IPS-18c (cell line): ENCODE data around the gene LUZP1.

Experiments used
- H3K4me3 ChIP-seq: 2 replicates; pipeline ENCODE4 v1.7.0; 2013; ENCODE audit warnings: low read depth, mild to moderate bottlenecking, low read length, moderate library complexity; ENCODE audit not compliant: insufficient read depth
- H3K9me3 ChIP-seq: one replicate; pipeline ENCODE4 v1.6.1; 2013; ENCODE audit warnings: mild to moderate bottlenecking, low read length, moderate library complexity; ENCODE audit not compliant: control insufficient read depth, insufficient read depth

LUZP1 gene

DNA sequence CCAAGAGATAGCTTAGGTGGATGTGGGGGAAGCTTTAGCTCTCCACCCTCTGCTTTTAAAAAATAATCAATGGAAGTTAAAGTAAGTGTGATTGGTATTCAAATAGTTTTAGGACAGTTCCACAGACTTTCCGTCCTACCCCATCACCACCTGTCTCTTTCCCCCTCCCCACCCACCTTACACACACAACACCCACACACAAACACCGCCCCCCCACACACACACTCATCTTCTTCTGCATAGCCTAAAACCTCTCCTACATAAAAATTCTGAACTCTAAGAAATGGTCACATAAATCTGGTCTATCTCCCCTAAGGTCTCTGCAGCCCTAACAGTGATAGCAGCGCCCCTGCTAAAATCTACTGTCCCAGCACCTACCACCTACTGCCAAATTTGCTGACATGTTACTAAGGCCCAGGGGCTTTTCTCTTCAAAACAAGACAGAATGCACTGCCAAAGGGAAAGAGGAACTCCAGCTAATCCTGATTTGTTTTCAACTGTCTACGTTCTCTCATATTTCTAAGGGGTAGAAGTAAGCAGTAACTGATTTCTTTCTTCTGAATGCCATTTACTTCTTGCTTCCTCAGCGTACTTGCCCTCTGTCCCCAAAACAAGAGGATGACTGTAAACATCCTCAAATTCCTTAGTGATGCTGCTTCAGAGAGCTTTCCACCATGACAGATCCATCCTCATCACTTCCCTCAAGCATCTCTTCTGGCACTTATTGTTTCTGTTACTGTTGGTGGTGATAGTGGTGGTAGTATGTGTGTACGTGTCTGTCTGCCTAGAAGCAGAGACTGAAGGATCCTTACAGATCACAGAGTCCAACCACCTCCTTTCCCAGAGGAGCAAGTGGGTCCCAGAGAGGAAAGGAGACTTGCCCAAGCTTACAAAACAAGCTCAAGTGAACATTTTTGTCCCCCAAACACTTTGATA is 56.8 kb downstream of the LUZP1 start:
- no peaks in the 10 kb centered on the region for H3K9me3 ChIP-seq

DNA sequence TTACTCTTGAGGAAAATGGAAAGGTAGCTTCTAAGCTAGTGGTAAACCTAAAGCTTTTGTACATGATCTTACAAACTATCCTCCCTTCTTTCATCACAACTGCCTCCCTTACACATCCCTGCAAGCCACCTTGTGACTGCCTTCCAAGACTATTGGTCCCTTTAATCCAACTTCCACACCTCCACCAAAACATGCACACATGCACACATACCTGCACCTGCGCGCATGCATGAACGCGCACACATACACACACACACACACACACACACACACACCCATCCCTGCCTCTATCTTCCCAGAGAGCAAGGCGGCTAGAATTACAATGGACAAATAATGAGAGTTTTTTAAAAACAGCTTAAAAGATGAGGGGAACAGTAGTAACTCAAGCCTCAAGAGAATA is 58.3 kb downstream of the LUZP1 start:
- no peaks in the 10 kb centered on the region for H3K9me3 ChIP-seq

More for the DNA sequence above, 56.8 kb downstream of the LUZP1 start:
- H3K4me3 ChIP-seq, result no peak overlapping the region

DNA sequence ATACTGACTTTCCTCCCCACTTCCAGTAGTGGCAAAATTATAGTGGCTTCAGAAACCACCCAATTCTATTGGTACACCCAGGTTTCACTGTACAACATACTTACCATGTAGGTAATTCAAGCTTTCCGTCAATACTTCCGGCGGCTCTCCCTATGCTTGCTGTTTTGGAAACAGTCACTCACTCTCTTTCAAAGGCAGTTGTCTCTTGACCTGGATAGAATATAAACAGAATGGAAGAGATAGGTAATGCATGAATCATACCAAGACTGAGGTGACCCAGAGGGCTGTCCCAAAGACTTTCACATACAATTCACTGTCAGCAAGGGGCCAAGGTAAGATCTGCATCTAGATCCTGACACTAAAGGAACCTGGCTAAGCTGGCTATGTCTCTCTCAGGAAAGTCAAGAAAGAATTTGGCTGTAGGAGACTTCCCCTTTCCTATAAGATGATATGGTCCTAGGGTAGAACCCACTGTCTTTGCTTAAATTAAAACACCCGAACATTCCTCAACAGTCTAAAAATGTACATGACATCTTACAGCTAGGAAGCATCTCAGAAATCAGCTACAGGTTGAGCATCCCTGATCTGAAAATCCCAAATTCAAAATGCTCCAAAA is 59.6 kb downstream of the LUZP1 start:
- Histone ChIP-seq H3K9me3 (no peaks in the 10 kb centered on the region), H3K4me3 (no peak overlapping the region)

More for the DNA sequence above, 58.3 kb downstream of the LUZP1 start:
- no peak overlapping the region for H3K4me3 ChIP-seq

DNA sequence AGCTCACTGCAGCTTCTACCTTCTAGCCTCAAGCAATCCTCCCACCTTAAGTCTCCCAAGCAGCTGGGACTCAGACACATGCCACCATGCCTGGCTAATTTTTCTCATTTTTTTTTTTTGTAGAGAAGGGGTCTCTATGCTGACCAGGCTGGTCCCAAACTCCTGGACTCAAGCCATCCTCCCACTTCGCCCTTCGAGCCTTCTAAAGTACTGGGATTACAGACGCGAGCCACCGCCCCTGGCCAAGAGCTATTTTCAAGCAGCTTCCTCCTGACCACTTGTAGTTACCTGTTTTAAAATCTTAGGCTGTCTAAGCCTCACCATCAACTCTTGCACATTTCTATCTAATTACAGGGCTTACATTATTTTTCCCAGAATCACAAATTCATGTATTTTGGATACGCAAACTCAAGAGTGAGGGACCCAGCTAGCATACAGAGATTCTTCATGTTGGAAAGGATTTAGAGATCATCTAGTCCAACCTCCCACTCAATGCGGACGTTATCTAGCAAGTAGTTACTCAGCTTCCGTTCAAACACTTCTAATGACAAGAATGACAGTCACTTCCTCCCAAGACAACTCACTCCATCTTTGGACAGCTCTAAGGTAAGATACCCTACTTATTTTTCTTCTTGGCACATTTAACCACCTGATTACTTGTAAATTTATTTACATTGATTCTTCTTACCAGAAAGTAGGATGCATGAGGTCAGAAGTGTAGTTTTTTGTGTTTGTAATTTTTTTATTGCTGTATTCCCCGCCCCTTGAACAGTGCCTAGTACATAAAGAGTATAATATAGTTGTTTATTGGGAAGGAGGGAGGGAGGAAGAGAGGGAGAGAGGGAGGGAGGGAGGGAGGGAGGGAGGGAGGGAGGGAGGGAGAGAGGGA is 65.4 kb downstream of the LUZP1 start:
- Histone ChIP-seq H3K9me3 (no peaks in the 10 kb centered on the region), H3K4me3 (no peak overlapping the region)

DNA sequence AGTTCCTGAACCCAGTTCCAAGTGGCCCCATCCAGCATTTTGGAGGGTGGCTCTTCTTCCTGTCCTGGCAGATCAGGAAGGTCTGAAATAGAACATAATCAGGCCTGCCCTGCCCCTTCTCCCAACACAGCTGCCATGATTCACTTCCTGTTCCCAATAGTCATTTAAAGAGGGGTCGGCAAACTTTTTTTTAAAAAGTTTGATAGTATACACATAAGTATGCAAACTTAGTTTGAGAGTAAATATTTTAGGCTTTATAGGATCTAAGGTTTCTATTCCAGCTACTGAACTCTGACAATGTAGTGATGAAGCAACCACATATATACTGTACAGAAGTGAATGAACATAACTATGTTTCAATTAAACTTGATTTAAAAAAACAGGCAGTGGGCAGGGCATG is 66.4 kb downstream of the LUZP1 start:
- Histone ChIP-seq H3K9me3 (no peaks in the 10 kb centered on the region), H3K4me3 (no peak overlapping the region)

DNA sequence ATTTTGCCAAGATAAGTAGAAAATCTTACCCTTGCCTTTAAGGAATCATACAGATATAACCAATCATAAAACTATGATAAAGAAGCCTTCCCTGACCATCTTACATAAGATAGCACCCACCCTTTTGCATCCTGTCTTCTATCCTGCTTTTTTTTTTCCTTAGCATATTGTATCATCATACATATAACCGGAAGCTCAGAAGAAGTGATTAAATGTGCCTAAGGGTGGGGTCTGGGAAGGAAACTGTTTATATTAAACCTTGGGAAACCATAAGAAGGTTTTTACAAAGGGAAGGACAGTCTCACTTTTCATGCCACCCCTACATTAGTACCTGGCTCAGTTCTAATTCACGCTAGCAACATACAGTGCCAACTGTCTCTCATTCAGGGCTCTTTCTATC is 66.8 kb downstream of the LUZP1 start:
- H3K4me3 ChIP-seq, result no peak overlapping the region
- H3K9me3 ChIP-seq, result no peaks in the 10 kb centered on the region

DNA sequence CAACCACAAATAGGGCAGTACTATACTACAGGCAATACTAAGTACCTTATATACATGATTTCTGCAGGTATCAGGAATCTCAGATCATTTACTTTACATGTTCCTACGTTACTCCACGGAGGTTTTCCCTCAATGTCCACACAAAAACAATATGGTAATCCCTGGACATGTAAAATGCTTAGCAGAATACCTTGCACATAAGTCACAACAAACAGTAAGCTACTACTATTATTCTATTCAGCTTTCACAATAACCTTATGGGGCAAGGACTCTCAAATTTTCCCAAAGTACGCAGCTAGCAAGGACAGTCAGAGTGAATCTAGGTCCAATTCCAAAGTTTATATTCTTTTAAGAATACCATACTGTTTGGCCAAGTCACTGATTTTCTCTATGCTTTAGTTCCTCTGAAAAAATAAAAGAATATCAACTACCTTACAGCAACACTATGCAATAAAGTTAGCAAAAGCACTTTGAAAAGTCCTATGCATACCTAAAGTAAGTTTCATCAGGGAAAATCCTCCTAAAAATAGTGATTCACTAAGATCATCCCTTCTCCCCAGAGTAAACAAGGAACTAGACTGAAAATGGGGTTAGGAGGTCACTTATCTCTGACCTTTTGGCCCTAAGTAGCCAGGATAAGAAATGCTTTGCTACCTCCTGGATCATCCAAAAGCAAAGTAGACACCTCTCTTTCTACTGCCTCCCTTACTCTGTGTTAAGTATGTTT is 67.4 kb downstream of the LUZP1 start:
- Histone ChIP-seq H3K9me3 (no peaks in the 10 kb centered on the region), H3K4me3 (no peak overlapping the region)

DNA sequence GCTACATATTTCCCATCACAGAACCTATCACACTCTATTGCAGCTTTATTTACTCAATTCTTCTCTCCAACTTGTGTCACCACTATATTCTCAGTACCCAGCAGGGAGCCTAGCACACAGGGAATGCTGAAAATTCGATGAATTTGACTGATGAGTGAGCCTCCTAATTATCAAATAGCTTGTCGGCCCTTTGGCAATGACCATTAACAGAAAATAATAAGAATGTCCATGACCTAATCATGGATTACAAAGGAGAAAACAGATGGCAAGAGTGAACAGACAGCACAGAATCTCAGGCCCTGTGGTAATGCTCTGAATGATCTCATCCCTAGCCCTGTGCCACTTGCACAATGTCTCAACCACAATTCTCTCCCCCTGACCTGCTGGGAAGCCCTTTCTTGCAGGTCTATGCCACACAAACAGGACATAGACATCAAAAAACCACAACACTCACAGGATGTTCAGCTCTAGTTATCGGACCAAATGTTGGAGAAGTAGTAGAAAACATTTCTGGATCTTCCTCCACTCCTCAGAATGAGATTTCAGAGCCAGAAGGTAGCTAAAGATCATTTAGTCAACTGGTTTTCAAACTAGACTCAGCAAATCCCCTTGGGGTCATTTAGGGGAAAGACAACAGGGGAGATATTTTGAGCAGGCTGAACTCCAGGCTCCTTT is 68.4 kb downstream of the LUZP1 start:
- no peak overlapping the region for H3K4me3 ChIP-seq
- H3K9me3 ChIP-seq, result no peaks in the 10 kb centered on the region

DNA sequence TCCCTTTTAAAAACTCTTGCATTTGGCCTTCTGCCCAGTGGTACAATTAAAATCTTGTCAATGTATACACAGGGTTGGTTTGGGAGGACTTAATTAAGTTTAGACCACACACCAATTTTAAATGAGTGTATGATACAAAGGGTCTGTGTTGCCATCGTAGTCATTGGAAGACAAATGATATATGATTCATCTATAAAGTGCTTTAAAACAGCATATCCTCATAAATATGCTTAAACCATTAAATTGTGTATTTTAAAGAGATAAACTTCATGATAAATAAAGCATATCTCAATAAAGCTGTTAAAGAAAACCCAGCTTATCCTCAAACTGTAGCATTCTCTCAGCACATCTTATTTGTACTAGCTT is 69.5 kb downstream of the LUZP1 start:
- no peak overlapping the region for H3K4me3 ChIP-seq
- H3K9me3 ChIP-seq, result no peaks in the 10 kb centered on the region

DNA sequence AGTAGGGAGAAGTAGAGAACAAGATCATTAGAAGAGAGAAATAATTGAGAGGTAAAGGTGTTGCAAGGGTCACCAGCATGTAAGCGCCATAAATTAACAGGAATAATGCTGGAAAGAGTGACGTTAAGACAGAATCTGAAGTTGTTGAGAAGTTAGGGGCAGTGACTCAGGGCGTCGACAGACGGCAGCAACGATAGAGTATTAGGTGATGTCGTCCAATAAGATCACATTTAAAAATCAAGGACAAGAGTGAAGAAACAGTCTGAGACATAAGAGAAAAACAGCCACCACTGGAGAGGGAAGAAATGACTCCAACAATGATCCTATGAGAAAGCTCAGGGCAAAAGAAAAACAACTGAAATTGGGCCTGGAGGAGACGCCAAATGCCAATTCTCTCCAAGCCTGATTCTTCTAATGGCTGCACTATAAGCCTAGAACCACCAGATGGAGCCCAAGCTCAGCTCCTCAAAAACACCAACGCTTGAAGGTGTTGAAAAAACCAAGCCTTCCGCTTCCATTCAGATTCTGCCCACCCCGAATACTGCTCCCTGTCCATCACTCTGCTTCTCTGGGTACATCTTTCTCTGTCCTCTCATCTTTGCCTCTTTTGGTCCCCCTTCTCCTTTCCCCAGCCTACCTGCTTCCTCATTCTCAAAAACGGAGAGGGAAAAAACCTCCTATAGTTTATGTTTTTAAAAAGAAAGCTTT is 70.0 kb downstream of the LUZP1 start:
- H3K4me3 ChIP-seq, result no peak overlapping the region

DNA sequence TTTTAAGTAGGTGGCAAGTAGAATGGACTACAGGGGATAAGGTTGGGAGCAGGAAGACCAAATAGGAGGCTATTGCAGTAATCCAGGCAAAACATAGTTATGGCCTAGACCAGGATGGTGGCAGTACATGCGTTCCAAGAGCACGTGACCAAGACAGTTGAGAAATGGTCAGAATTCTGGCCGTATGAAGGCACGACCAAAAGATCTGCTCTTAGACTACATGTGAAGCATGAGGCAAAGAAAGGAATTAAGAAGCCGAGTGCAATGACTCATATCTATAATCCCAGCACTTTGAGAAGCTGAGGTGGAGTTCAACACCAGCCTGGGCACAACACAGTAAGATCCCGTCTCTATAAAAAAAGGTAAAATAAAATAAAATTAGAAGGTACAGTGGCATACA is 71.3 kb downstream of the LUZP1 start:
- no peaks in the 10 kb centered on the region for H3K9me3 ChIP-seq
- H3K4me3 ChIP-seq, result no peak overlapping the region

More for the DNA sequence above, 70.0 kb downstream of the LUZP1 start:
- H3K9me3 ChIP-seq, result no peaks in the 10 kb centered on the region

DNA sequence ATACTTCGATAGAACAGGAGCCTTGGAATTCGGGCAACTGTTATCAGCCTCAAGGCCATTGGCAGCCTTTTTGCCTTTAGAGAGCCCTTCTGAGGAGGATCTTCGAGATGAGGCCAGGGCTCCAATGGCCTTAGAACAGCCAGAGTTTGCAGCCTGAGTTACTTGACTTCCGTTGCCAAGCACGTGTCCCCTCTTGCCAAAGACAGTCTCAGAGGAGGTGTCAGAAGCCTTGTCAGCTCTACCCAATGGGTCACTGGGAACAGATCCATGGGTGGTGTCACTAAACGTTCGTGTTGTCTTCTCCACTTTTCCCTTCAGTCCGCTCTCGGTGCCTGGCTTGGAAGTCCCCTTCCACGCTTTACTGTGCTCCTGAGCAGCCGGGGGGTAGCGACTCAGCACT is 76.2 kb downstream of the LUZP1 start:
- H3K9me3 ChIP-seq, result no peaks in the 10 kb centered on the region
- H3K4me3 ChIP-seq, result no peak overlapping the region

DNA sequence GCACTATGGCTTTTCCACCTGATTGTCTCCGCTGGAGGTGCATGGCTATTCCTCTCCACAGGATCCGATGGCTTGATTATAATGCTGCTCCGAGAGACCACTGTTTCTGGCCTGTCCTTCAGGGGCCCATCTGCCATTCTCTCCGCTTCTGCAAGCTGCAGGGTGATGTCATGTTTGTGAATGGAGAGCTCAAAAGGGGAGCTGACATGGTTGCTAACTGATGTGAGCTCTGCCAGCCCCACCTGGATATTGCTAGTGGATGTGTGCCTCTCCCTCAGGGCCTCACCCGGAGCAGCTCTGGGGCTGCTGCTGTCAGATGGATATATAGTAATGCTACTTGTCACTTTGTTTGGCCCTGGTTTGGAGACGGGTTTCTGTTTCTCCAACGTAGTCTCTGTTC is 77.1 kb downstream of the LUZP1 start:
- H3K9me3 ChIP-seq, result no peaks in the 10 kb centered on the region

DNA sequence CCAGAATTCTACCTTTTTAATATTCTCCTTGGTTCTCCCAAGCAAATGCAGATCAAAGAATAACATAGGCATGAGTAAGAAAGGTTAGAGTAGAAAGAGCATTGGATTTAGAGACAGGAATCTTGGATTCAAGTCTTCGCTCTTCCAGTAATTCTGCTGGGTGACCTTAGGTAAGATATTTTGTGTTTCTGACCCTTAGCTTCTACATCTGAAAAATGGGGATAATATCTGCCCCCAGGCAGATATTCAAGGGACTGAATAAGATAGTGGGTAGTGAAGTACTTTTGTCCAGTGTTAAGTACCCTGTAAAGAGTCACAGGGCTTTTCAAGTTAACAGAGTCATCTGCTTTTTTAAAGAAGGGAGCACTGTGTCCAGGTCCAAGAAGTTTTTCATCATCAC is 78.6 kb downstream of the LUZP1 start:
- no peak overlapping the region for H3K4me3 ChIP-seq
- H3K9me3 ChIP-seq, result no peaks in the 10 kb centered on the region

More for the DNA sequence above, 77.1 kb downstream of the LUZP1 start:
- no peak overlapping the region for H3K4me3 ChIP-seq

DNA sequence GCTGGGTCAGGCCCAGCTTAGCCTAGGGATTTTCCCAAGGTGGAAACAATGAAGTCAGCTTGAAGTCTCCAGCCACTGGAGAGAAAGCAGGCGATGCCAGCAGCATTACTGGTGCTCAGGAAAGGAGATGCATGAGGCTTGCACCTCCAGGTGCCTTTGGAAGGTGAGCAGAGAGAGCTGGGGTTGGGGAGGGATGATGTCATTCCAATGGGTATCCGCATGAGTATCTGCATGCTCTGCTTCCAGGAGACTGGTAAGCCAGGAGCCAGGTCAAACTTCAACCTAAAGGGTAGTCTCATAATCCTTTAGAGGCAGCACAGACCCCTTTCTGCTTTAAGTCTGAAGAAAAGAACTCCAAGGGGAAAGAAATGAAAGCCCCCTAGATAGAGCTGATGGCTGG is 80.6 kb downstream of the LUZP1 start:
- no peak overlapping the region for H3K4me3 ChIP-seq

DNA sequence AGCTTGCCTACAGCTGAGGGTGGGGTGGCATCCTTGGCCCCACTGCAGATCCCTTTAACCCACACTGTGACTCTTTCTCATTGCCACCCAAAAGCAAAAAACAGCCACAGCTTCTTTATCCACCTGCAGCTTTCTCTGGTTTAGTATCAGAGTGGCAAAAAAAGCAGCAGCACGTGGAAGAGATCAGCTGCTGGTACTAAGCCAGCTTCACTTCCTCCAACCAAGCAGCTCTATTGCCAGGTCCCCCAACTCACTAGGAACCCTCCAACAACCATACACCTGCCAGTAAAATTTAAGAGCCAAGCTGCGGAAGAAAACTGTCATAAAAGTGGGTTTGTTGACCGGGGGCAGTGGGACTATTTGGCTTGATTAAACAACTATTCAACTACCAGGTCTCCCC is 83.0 kb downstream of the LUZP1 start:
- Histone ChIP-seq H3K9me3 (no peaks in the 10 kb centered on the region), H3K4me3 (no peak overlapping the region)

More for the DNA sequence above, 80.6 kb downstream of the LUZP1 start:
- no peaks in the 10 kb centered on the region for H3K9me3 ChIP-seq
